ENCODE measurements around the gene GPX8. TPM values are rescaled to one million over a fixed set of nuclear protein-coding genes. Genes with fewer than 3 reads are reported as not detected.

Gene GPX8
- polyA plus RNA-seq, 2 of the 4 experiments (the other 2 are of a cell fraction): 51.8 to 86.0 TPM

DNA sequence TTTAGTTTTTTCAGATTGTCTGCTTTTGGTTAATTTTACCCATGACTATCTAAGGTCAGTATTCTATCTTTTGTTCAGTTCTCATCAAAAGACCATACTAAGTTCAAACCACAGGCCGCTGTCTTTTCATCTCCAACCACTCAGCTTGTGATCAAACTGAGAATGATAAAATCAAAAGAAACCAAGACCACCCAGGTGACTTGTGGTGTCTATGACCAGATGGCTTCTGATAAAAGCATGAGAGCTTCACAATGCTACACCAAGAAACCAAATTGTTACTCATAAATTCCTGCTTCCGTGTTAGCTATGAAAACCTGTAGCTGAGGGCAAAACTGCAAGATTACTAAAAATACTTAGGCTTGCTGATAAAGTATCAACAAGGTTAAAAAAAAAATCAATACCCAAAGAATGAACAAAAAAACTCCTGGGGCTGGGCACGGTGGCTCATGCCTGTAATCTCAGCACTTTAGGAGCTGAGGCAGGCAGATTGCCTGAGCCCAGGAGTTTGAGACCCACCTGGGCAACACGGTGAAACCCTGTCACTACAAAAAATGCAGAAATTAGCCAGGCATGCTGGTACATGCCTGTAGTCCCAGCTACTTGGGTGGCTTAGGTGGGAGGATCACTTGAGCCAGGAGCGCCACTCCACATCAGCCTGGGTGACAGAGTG lies 25.8 kb upstream of the GPX8 start (continued):
- no peak for TF ChIP-seq NPAS2 (CRISPR knock-in tag; IDR thresholded peaks at IDR 0.05; ENCODE audit: borderline replicate concordance)
- TF ChIP-seq, protein P1, sequence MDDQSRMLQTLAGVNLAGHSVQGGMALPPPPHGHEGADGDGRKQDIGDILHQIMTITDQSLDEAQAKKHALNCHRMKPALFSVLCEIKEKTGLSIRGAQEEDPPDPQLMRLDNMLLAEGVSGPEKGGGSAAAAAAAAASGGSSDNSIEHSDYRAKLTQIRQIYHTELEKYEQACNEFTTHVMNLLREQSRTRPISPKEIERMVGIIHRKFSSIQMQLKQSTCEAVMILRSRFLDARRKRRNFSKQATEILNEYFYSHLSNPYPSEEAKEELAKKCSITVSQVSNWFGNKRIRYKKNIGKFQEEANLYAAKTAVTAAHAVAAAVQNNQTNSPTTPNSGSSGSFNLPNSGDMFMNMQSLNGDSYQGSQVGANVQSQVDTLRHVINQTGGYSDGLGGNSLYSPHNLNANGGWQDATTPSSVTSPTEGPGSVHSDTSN (IDR thresholded peaks at IDR 0.05): no peak

DNA sequence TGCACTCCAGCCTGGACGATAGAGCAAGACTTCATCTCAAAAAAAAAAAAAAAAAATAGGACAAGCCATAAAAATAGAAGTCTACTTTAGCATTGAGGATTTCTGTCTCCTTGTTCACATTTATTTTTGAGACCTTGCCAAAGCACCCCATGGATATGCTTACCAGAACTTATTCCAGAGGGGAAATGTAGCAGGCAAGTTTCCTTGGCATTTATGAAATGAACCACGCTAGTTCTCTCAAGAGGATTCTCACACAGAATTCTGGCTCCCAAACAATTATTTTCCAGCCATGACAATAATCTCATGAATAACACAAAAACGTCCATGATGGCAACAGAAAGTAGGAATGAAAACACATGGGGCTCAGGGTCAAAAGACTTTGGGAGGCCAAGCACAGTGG lies 23.4 kb upstream of the GPX8 start:
- no peak overlapping the region for H3K4me2 ChIP-seq
- TF ChIP-seq, protein P2, sequence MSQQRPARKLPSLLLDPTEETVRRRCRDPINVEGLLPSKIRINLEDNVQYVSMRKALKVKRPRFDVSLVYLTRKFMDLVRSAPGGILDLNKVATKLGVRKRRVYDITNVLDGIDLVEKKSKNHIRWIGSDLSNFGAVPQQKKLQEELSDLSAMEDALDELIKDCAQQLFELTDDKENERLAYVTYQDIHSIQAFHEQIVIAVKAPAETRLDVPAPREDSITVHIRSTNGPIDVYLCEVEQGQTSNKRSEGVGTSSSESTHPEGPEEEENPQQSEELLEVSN (IDR thresholded peaks at IDR 0.05; ENCODE audit: borderline replicate concordance, low read depth): no peak
- TF ChIP-seq RCOR1 (IDR thresholded peaks at IDR 0.05; ENCODE audit: low read depth, low read length): no peak
- TF ChIP-seq GATA3 (IDR thresholded peaks at IDR 0.05; ENCODE audit: borderline replicate concordance): no peak
- TF ChIP-seq ESRRA (IDR thresholded peaks at IDR 0.05; ENCODE audit: borderline replicate concordance, low read length): no peak
- H3K4me3 ChIP-seq: no peak overlapping the region
- POLR2A ChIA-PET: no interaction called here
- DNase-seq (ENCODE audit: low read depth in 1 of 2, low spot score in 1 of 2) (no peak), FAIRE-seq (no peak), ATAC-seq (no peak)
- WGBS (ENCODE audit: missing lambda C conversion rate): 28% methylated on average over 3 of the region's 3 CpGs
- H3K4me1 ChIP-seq: no peaks in the 10 kb centered on the region
- H3K27ac ChIP-seq: no peak overlapping the region
- CTCF ChIA-PET: interaction anchor here (2.7 kb wide), 1 partner anchor 10 kb away, joined by 10 read pairs; no protein-coding TSS in a partner anchor
- H3K9me3 ChIP-seq: no peaks in the 10 kb centered on the region

- H3K9me3 ChIP-seq: no peaks in the 10 kb centered on the region
- TF ChIP-seq HEYL (CRISPR knock-in tag; IDR thresholded peaks at IDR 0.05): no peak
- TF ChIP-seq ZNF302 (CRISPR knock-in tag; IDR thresholded peaks at IDR 0.05): no peak
- TF ChIP-seq BCL3 (IDR thresholded peaks at IDR 0.05): no peak
- TF ChIP-seq ZFP36 (IDR thresholded peaks at IDR 0.05; ENCODE audit: borderline replicate concordance, partially characterized antibody): no peak
- TF ChIP-seq ZC3H11A (IDR thresholded peaks at IDR 0.05): no peak
- no peak for TF ChIP-seq HOXB13 (CRISPR knock-in tag; IDR thresholded peaks at IDR 0.05; ENCODE audit: low read depth)
- no peak for TF ChIP-seq NR3C1 (IDR thresholded peaks at IDR 0.05)
- H3K4me1 ChIP-seq: no peaks in the 10 kb centered on the region
- 32% methylated on average over 9 of the region's 9 CpGs for WGBS (ENCODE audit: missing lambda C conversion rate)
- no peak for FAIRE-seq
- CTCF ChIA-PET: interaction anchor here (1.5 to 2.7 kb wide), 4 partner anchors 19 to 274 kb away, joined by 4 to 9 read pairs (median 4); partner anchors contain the start of gene GPX8
- POLR2A ChIA-PET: no interaction called here
- H3K4me3 ChIP-seq: no peak overlapping the region
- ATAC-seq: no peak
- DNase-seq (ENCODE audit: low read depth in 1 of 2, low spot score in 1 of 2): no peak
- H3K27ac ChIP-seq: no peak overlapping the region
- no peak overlapping the region for H3K4me2 ChIP-seq
Observed at GRCh38 chr5:55140908-55141665, 18.9 kb upstream of the GPX8 start.

- WGBS (ENCODE audit: missing lambda C conversion rate): 23% methylated on average over 9 of the region's 9 CpGs
- Histone ChIP-seq H3K27ac (no peak overlapping the region), H3K9me3 (no peaks in the 10 kb centered on the region), H3K4me2 (no peak overlapping the region), H3K4me1 (no peaks in the 10 kb centered on the region), H3K4me3 (no peak overlapping the region)
- ChIA-PET CTCF (interaction anchor here (0.5 to 2.7 kb wide), 4 partner anchors 18 to 198 kb away, joined by 3 to 9 read pairs (median 4); partner anchors contain the start of gene GPX8), POLR2A (no interaction called here)
- TF ChIP-seq RAD21 (conservative IDR thresholded peaks at IDR 0.05 in 1 of 2, IDR thresholded peaks at IDR 0.05 in 1 of 2): no peak
- no peak for TF ChIP-seq JUN (IDR thresholded peaks at IDR 0.05)
- TF ChIP-seq POLR2AphosphoS2 (conservative IDR thresholded peaks at IDR 0.05; ENCODE audit: low read length): no peak
- no peak for TF ChIP-seq FOXS1 (CRISPR knock-in tag; IDR thresholded peaks at IDR 0.05)
- TF ChIP-seq CEBPB (IDR thresholded peaks at IDR 0.05): no peak
- no peak for TF ChIP-seq ELK1 (IDR thresholded peaks at IDR 0.05; ENCODE audit: low read depth, low read length)
- no peak for TF ChIP-seq ESRRA (IDR thresholded peaks at IDR 0.05; ENCODE audit: borderline replicate concordance, low read length)
- TF ChIP-seq HOXB13 (CRISPR knock-in tag; IDR thresholded peaks at IDR 0.05; ENCODE audit: low read depth): no peak
- TF ChIP-seq NR3C1 (IDR thresholded peaks at IDR 0.05): no peak
- no peak for TF ChIP-seq NFE2L2 (conservative IDR thresholded peaks at IDR 0.05; ENCODE audit: low read length)
- TF ChIP-seq EP300 (IDR thresholded peaks at IDR 0.05): no peak
- no peak for TF ChIP-seq BHLHE40 (IDR thresholded peaks at IDR 0.05; ENCODE audit: low read depth, low read length)
- no peak for TF ChIP-seq CBX8 (IDR thresholded peaks at IDR 0.05)
- TF ChIP-seq RNF2 (IDR thresholded peaks at IDR 0.05; ENCODE audit: borderline replicate concordance, low read depth): no peak
- no peak for TF ChIP-seq MAFK (IDR thresholded peaks at IDR 0.05; ENCODE audit: partially characterized antibody)
- ATAC-seq: no peak; a peak in 1 of 6 replicates
- no peak for DNase-seq (ENCODE audit: low read depth in 1 of 2, low spot score in 1 of 2)
- no peak for FAIRE-seq
Observed at GRCh38 chr5:55141945-55142690, 17.9 kb upstream of the GPX8 start.
